HepG2 (cell line): ENCODE measurements around the gene NVL. TPM values are rescaled to one million over a fixed set of nuclear protein-coding genes. Genes with fewer than 3 reads are reported as not detected.

Experiments
- ATAC-seq: fragments of 200-7000 bp; cut with Tn5 transposase; 3 replicates; pipeline ENCODE4 v1.9.1; 2020; ENCODE audit warnings: mild to moderate bottlenecking, moderate library complexity
- BruUV-seq: library from RNA; stranded (reverse); fragments of 400-500 nt; replicated peaks from 2 replicates; lab custom pipeline; 2021; lab: Mats Ljungman, UMichigan
- CTCF ChIA-PET: fragments of 300-600 bp; formaldehyde crosslinking; extraction: SDS; loops from one replicate; lab custom pipeline; 2021; ENCODE audit warnings: low total read pairs, inconsistent platforms, low intra/inter-chr PET ratio; lab: Yijun Ruan, JAX
- POLR2A ChIA-PET: fragments of 350-600 bp; sonication (Branson Sonifier 250); formaldehyde crosslinking; loops from one replicate; lab custom pipeline; 2020; ENCODE audit warnings: antibody characterized with exemption, inconsistent platforms; lab: Yijun Ruan, JAX
- DNase-seq: peaks from one replicate; pipeline ENCODE4 v3.0.0-alpha.2; 2015; ENCODE audit warnings: low spot score
- FAIRE-seq: peaks from 3 replicates; lab custom pipeline; 2011; peaks lifted over from hg19 to GRCh38; lab: Jason Lieb, UNC
- H2AFZ ChIP-seq: one replicate; pipeline ENCODE4 v1.6.1; 2011; ENCODE audit warnings: low read length, inconsistent platforms
- H3K27ac ChIP-seq: fragments of 300-600 bp; 3 replicates; pipeline ENCODE4 v1.8.0; 2011; ENCODE audit warnings: mixed run types, mild to moderate bottlenecking, mixed read lengths, low read length, inconsistent platforms; ENCODE audit not compliant: insufficient read depth; ENCODE audit errors: extremely low read length
- H3K27me3 ChIP-seq, 2 experiments: fragments of 200-600 bp in 1 of 2; 2 replicates in 1 of 2; 3 replicates in 1 of 2; pipeline versions ENCODE4 v1.6.0 to v1.8.0; 2011; ENCODE audit warnings: low read length in 2 of 2, mild to moderate bottlenecking in 2 of 2, moderate library complexity in 2 of 2, inconsistent platforms in 1 of 2; ENCODE audit not compliant: insufficient read depth in 2 of 2, control insufficient read depth in 1 of 2
- H3K36me3 ChIP-seq, 2 experiments: fragments of 200-600 bp in 1 of 2; replicated peaks in 1 of 2; 2 replicates in 1 of 2; 3 replicates in 1 of 2; pipeline versions ENCODE4 v1.5.1 to v1.8.0; 2011; ENCODE audit warnings: low read length in 2 of 2, inconsistent platforms in 1 of 2; ENCODE audit not compliant: insufficient read depth in 2 of 2, control insufficient read depth in 1 of 2
- H3K4me1 ChIP-seq: 2 replicates; pipeline ENCODE4 v1.5.1; 2012; ENCODE audit warnings: low read length, inconsistent platforms; ENCODE audit not compliant: insufficient read depth
- H3K4me2 ChIP-seq: 2 replicates; pipeline ENCODE4 v1.6.0; 2011; ENCODE audit warnings: low read depth, low read length, inconsistent platforms
- H3K4me3 ChIP-seq, 3 experiments: fragments of 200-600 bp in 1 of 3; sonication (generic), shearing (Covaris generic) in 1 of 3; replicated peaks in 1 of 3; 2 replicates each; pipeline ENCODE4 v1.5.1; 2011 to 2016; ENCODE audit warnings: low read length in 3 of 3, inconsistent platforms in 2 of 3, low read depth in 2 of 3, mild to moderate bottlenecking in 2 of 3, control low read depth in 1 of 3, mixed read lengths in 1 of 3; ENCODE audit not compliant: insufficient read depth in 1 of 3
- H3K79me2 ChIP-seq: one replicate; pipeline ENCODE4 v1.6.1; 2011; ENCODE audit warnings: low read length, inconsistent platforms; ENCODE audit not compliant: insufficient read depth
- H3K9ac ChIP-seq: 2 replicates; pipeline ENCODE4 v1.6.0; 2011; ENCODE audit warnings: mild to moderate bottlenecking, low read depth, low read length, inconsistent platforms; ENCODE audit not compliant: insufficient read depth
- H3K9me3 ChIP-seq: 2 replicates; pipeline ENCODE4 v1.5.1; 2012; ENCODE audit warnings: mild to moderate bottlenecking, low read length
- H4K20me1 ChIP-seq: 2 replicates; pipeline ENCODE4 v1.6.0; 2011; ENCODE audit warnings: inconsistent platforms, mild to moderate bottlenecking, low read length, moderate library complexity; ENCODE audit not compliant: insufficient read depth
- E2F1 ChIP-seq: sonication (generic); formaldehyde crosslinking; IDR thresholded peaks from 2 replicates; pipeline ENCODE4 v1.5.0; 2020; ENCODE audit warnings: missing genetic modification reagents
- HOXA3 ChIP-seq: sonication (generic); formaldehyde crosslinking; IDR thresholded peaks from 2 replicates; pipeline ENCODE4 v1.5.0; 2020; ENCODE audit warnings: missing genetic modification reagents
- MAFF ChIP-seq: IDR thresholded peaks from 2 replicates; pipeline ENCODE4 v1.6.1; 2011; ENCODE audit warnings: low read depth, low read length, improper control_type of control experiment
- MAFK ChIP-seq, 2 experiments: IDR thresholded peaks in 1 of 2; conservative IDR thresholded peaks in 1 of 2; 2 replicates each; pipeline ENCODE4 v1.6.1; 2011; ENCODE audit warnings: improper control_type of control experiment in 2 of 2, low read length in 2 of 2
- SALL1 ChIP-seq: sonication (generic); formaldehyde crosslinking; IDR thresholded peaks from 2 replicates; pipeline ENCODE4 v1.8.0; 2022; ENCODE audit warnings: mild to moderate bottlenecking, missing genetic modification reagents
- ZNF224 ChIP-seq: sonication (generic); formaldehyde crosslinking; IDR thresholded peaks from 2 replicates; pipeline ENCODE4 v1.5.0; 2020; ENCODE audit warnings: mild to moderate bottlenecking, missing genetic modification reagents
- ZNF775 ChIP-seq: sonication (generic); formaldehyde crosslinking; IDR thresholded peaks from 2 replicates; pipeline ENCODE4 v1.4.0; 2020; ENCODE audit warnings: missing genetic modification reagents, mild to moderate bottlenecking, moderate library complexity, borderline replicate concordance
- WGBS: methylation state at CpG from one replicate; pipeline ENCODE4 v1.1.6; 2017; ENCODE audit warnings: low lambda C conversion rate; 5-methylcytosine and 5-hydroxymethylcytosine counted together
- in situ Hi-C: cut with HindIII; loops from 2 replicates; pipeline ENCODE4 v1.10.0; 2017; ENCODE audit warnings: low pct_unique_long_range_greater_than_20kb; ENCODE audit not compliant: extremely low pct_ligation_motif_present
- intact Hi-C: fragments of 100-400 bp; cut with micrococcal nuclease; formaldehyde crosslinking; loops from one replicate; pipeline ENCODE4 v1.10.0; 2022; ENCODE audit not compliant: unreplicated experiment
- polyA plus RNA-seq, 8 experiments: library from polyadenylated mRNA; depleted of rRNA in 3 of 8; stranded (reverse) in 7 of 8; unstranded in 1 of 8; fragments of >200 nt; fragmentation: Illumina TruSeq in 4 of 8; extraction: Trizol in 4 of 8; gene quantifications; 2 replicates each; pipeline versions ENCODE4 v1.2.1 to v1.2.3, GENCODE V29; 2011 to 2016; ENCODE audit warnings: low read depth in 4 of 8, missing spikeins in 1 of 8, mixed read lengths in 1 of 8; ENCODE audit not compliant: insufficient read depth in 1 of 8
- total RNA-seq, 5 experiments: library from RNA; depleted of rRNA; stranded (reverse); fragments of >200 nt; fragmentation: Illumina TruSeq; extraction: Trizol; gene quantifications; 2 replicates each; pipeline ENCODE4 v1.2.3, GENCODE V29; 2016; ENCODE audit warnings: low read depth in 1 of 5

Gene NVL
- total and polyA plus RNA-seq, 2 of the 13 experiments (the other 11 are each of a cell fraction or from before 2014, with no cell fraction given): 8.3 to 21.0 TPM

- FAIRE-seq (no peak), DNase-seq (no peak), ATAC-seq (no peak)
- Histone ChIP-seq H3K36me3 (no peaks in the 10 kb centered on the region; a peak in 1 of 5 replicates), H3K27me3 (no peaks in the 10 kb centered on the region; a peak in 1 of 5 replicates), H3K4me1 (peaks cover 15% of the 10 kb centered on the region), H2AFZ (no peak overlapping the region), H3K79me2 (peaks cover 38% of the 10 kb centered on the region), H4K20me1 (no peaks in the 10 kb centered on the region), H3K4me2 (peak overlapping the region; percentile 80), H3K27ac (peak overlapping the region; percentile 93), H3K9me3 (no peaks in the 10 kb centered on the region), H3K4me3 (peak overlapping the region; percentile 76 to 94 (median 81)), H3K9ac (peak overlapping the region; percentile 91)
- in situ Hi-C loops: no loop called here
- 1% methylated on average over 7 of the region's 7 CpGs for WGBS
- ChIA-PET POLR2A (interaction anchor here (0.9 to 1.4 kb wide), 3 partner anchors 9 to 124 kb away, joined by 5 to 9 read pairs (median 5); no protein-coding TSS in a partner anchor), CTCF (no interaction called here)
- TSS peak; percentile 77 for BruUV-seq
- TF ChIP-seq E2F1 (CRISPR knock-in tag) (no peak), SALL1 (CRISPR knock-in tag) (no peak), ZNF775 (CRISPR knock-in tag) (0 out of 2 replicates have a peak, but pooled peaks have one; percentile 32)
- intact Hi-C loops: loop anchor here (10.0 kb wide), 1 partner anchor 65 kb away; no protein-coding TSS in a partner anchor
Measured at GRCh38 chr1:224329484-224329841, 509 bp downstream of the NVL start.

GRCh38 chr1:224328644-224329043, 1.3 kb downstream of the NVL start:
- TF ChIP-seq MAFF (peak; percentile 34; the same call in 1 of the 2 replicates), HOXA3 (CRISPR knock-in tag) (no peak), ZNF224 (no peak), MAFK (conservative IDR thresholded peaks at IDR 0.05 in 1 of 2, IDR thresholded peaks at IDR 0.05 in 1 of 2; ENCODE audit: low read length in 2 of 2) (peak; percentile 54 to 77; a peak in 3 of 4 replicates)
- Histone ChIP-seq H3K79me2 (peaks cover 38% of the 10 kb centered on the region), H3K4me1 (peaks cover 15% of the 10 kb centered on the region), H3K9me3 (no peaks in the 10 kb centered on the region), H2AFZ (no peak overlapping the region), H4K20me1 (no peaks in the 10 kb centered on the region), H3K27me3 (no peaks in the 10 kb centered on the region; a peak in 1 of 5 replicates), H3K4me3 (peak overlapping the region; percentile 76 to 94 (median 81)), H3K27ac (no peak overlapping the region), H3K4me2 (peak overlapping the region; percentile 80), H3K9ac (peak overlapping the region; percentile 91; the same call in 1 of the 2 replicates), H3K36me3 (no peaks in the 10 kb centered on the region; a peak in 1 of 5 replicates)
- FAIRE-seq (no peak), DNase-seq (no peak), ATAC-seq (no peak)
- ChIA-PET CTCF (no interaction called here), POLR2A (no interaction called here)
- 57% methylated on average over 6 of the region's 6 CpGs for WGBS
- in situ Hi-C loops (no loop called here), intact Hi-C loops (loop anchor here (10.0 kb wide), 1 partner anchor 64 kb away; no protein-coding TSS in a partner anchor)
- BruUV-seq: no TSS peak
